Activated CD8-positive, alpha-beta T cell treated with anti-CD3 and anti-CD28 coated beads for 36 hours (primary cell): ENCODE data around the gene FHAD1. TPM values are rescaled to one million over a fixed set of nuclear protein-coding genes. Genes with fewer than 3 reads are reported as not detected.

Experiments
- ATAC-seq: fragments of 200-7000 bp; cut with Tn5 transposase; one replicate; pipeline ENCODE4 v1.10.0; 2021; ENCODE audit warnings: mild to moderate bottlenecking, moderate library complexity
- CTCF ChIA-PET: fragments of 350-600 bp; sonication (Branson Sonifier 250); formaldehyde crosslinking; loops from one replicate; lab custom pipeline; 2021; ENCODE audit warnings: antibody characterized with exemption; lab: Charles Lee
- POLR2A ChIA-PET: fragments of 350-600 bp; sonication (Branson Sonifier 250); formaldehyde crosslinking; loops from one replicate; lab custom pipeline; 2021; ENCODE audit warnings: antibody characterized with exemption; lab: Charles Lee
- DNase-seq: peaks from one replicate; pipeline ENCODE4 v3.0.0-alpha.2; 2020
- H3K27ac Mint-ChIP-seq: one replicate; pipeline ENCODE4 v1.8.0; 2021; ENCODE audit warnings: mild to moderate bottlenecking, mixed read lengths
- H3K27me3 Mint-ChIP-seq: one replicate; pipeline ENCODE4 v1.8.0; 2021; ENCODE audit warnings: mixed read lengths
- H3K36me3 Mint-ChIP-seq: one replicate; pipeline ENCODE4 v1.8.0; 2021; ENCODE audit warnings: low read depth, mixed read lengths
- H3K4me1 Mint-ChIP-seq: one replicate; pipeline ENCODE4 v1.8.0; 2021; ENCODE audit warnings: low read depth, mixed read lengths
- H3K4me3 Mint-ChIP-seq: one replicate; pipeline ENCODE4 v1.8.0; 2021; ENCODE audit warnings: mild to moderate bottlenecking, moderate library complexity, mixed read lengths
- H3K9me3 Mint-ChIP-seq: one replicate; pipeline ENCODE4 v1.8.0; 2021; ENCODE audit warnings: mixed read lengths
- CTCF ChIP-seq: fragments of 200-600 bp; IDR thresholded peaks from one replicate; pipeline ENCODE4 v1.8.0; 2022; ENCODE audit warnings: antibody characterized with exemption, mild to moderate bottlenecking
- intact Hi-C: fragments of 100-400 bp; cut with micrococcal nuclease; formaldehyde crosslinking; loops from one replicate; pipeline ENCODE4 v1.10.0; 2022
- total RNA-seq, 2 experiments: library from RNA; stranded (reverse); gene quantifications; one replicate each; pipeline ENCODE4 v1.2.3, GENCODE V29; 2021

FHAD1 gene
- total RNA-seq, 2 experiments from 2014 or later: 0.07 to 0.16 TPM

DNA sequence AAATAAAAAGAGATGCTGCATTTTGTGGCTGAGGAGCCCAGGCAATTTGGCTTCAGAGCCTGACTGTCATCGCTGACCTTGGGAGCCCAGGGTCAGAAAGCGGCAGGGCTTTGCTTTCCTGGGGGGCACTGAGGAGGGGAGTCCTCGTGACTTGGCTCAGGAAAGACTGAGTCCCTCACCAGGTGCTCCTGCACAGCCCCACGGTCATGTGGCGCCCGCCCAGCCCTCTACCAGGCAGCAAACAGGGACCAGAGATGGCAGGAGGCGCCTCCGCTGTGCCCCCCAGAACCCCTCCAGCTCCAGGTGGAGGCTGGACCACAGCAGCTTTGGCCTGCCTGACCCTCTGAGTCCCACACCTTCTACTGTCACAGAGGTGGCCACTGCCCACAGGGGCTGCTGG, 175.8 kb downstream of the FHAD1 start:
- no peak overlapping the region for H3K27ac Mint-ChIP-seq
- H3K4me1 Mint-ChIP-seq: peaks cover 14% of the 10 kb centered on the region
- CTCF ChIA-PET: interaction anchor here (1.1 to 1.8 kb wide), 2 partner anchors 11 to 99 kb away, joined by 3 to 7 read pairs; no protein-coding TSS in a partner anchor

GRCh38 chr1:15423355-15424077, 176.5 kb downstream of the FHAD1 start:
- intact Hi-C loops: no loop called here
- POLR2A ChIA-PET: no interaction called here
- CTCF ChIA-PET: interaction anchor here (1.1 to 1.8 kb wide), 2 partner anchors 11 to 100 kb away, joined by 3 to 7 read pairs; no protein-coding TSS in a partner anchor

More for the DNA sequence above, 175.8 kb downstream of the FHAD1 start:
- Mint-ChIP-seq H3K9me3 (no peaks in the 10 kb centered on the region), H3K36me3 (peaks cover 15% of the 10 kb centered on the region), H3K4me3 (no peak overlapping the region), H3K27me3 (no peaks in the 10 kb centered on the region)
- DNase-seq: no peak
- intact Hi-C loops: no loop called here
- no peak for TF ChIP-seq CTCF
- no peak for ATAC-seq
- POLR2A ChIA-PET: no interaction called here

DNA sequence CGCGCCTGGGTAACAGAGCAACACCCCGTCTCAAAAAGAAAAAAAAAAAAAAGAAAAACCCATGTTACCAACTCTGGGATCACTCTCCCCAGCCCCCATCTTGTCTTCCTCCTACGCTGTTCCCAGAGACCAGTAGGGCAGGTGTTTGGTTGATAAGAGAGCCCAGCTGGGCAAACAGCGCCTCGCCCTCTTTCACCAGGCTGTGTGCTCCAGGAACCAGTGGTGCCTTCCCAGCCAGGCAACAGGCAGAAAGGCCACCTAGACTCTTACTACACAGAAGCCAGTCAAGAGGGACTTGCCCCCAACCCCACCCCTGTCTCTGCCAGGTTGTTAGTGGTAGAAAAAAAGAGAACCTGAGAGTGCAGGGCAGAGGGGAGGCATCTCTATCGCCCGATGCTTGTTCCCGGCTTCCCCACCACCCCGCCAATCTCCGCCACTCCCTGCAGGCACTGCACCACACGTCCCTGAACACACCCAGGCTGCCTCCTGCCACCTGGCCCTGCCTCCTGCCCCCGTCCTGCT, 177.2 kb downstream of the FHAD1 start:
- peaks cover 15% of the 10 kb centered on the region for H3K36me3 Mint-ChIP-seq
- H3K9me3 Mint-ChIP-seq: no peaks in the 10 kb centered on the region
- no peak for TF ChIP-seq CTCF
- ATAC-seq (no peak), DNase-seq (no peak)
- ChIA-PET CTCF (interaction anchor here (1.8 kb wide), 1 partner anchor 101 kb away, joined by 7 read pairs; no protein-coding TSS in a partner anchor), POLR2A (no interaction called here)
- intact Hi-C loops: no loop called here
- no peaks in the 10 kb centered on the region for H3K27me3 Mint-ChIP-seq
- H3K27ac Mint-ChIP-seq: no peak overlapping the region
- H3K4me3 Mint-ChIP-seq: no peak overlapping the region
- H3K4me1 Mint-ChIP-seq: peaks cover 10% of the 10 kb centered on the region

More at GRCh38 chr1:15423355-15424077, 176.5 kb downstream of the FHAD1 start:
- Mint-ChIP-seq H3K9me3 (no peaks in the 10 kb centered on the region), H3K4me1 (peaks cover 13% of the 10 kb centered on the region), H3K27me3 (no peaks in the 10 kb centered on the region), H3K27ac (no peak overlapping the region), H3K4me3 (no peak overlapping the region), H3K36me3 (peaks cover 15% of the 10 kb centered on the region)
- no peak for DNase-seq
- no peak for ATAC-seq
- no peak for TF ChIP-seq CTCF

GRCh38 chr1:15424981-15425380, 178.0 kb downstream of the FHAD1 start:
- no peak for ATAC-seq
- no peak for DNase-seq
- ChIA-PET POLR2A (no interaction called here), CTCF (interaction anchor here (8.4 kb wide), 1 partner anchor 101 kb away, joined by 108 read pairs; no protein-coding TSS in a partner anchor)
- no peaks in the 10 kb centered on the region for H3K27me3 Mint-ChIP-seq
- H3K9me3 Mint-ChIP-seq: no peaks in the 10 kb centered on the region
- H3K36me3 Mint-ChIP-seq: peaks cover 15% of the 10 kb centered on the region
- H3K27ac Mint-ChIP-seq: no peak overlapping the region
- peaks cover 10% of the 10 kb centered on the region for H3K4me1 Mint-ChIP-seq
- intact Hi-C loops: no loop called here
- no peak overlapping the region for H3K4me3 Mint-ChIP-seq
- TF ChIP-seq CTCF: no peak

- no peak for TF ChIP-seq CTCF
- ChIA-PET CTCF (interaction anchor here (8.4 kb wide), 1 partner anchor 102 kb away, joined by 108 read pairs; no protein-coding TSS in a partner anchor), POLR2A (no interaction called here)
- intact Hi-C loops: no loop called here
- no peak for DNase-seq
- peaks cover 10% of the 10 kb centered on the region for H3K4me1 Mint-ChIP-seq
- H3K9me3 Mint-ChIP-seq: no peaks in the 10 kb centered on the region
- no peak overlapping the region for H3K4me3 Mint-ChIP-seq
- no peak for ATAC-seq
- peaks cover 13% of the 10 kb centered on the region for H3K36me3 Mint-ChIP-seq
- no peaks in the 10 kb centered on the region for H3K27me3 Mint-ChIP-seq
- H3K27ac Mint-ChIP-seq: no peak overlapping the region
Observed at GRCh38 chr1:15425521-15425920, 178.5 kb downstream of the FHAD1 start.
